Right lobe of liver (tissue), 4 donors: ENCODE measurements around the gene OLFML2B.

Experiments
- CTCF ChIP-seq, 4 donors: fragments of 200-600 bp in 3 of 4; fragments of 450-650 bp in 1 of 4; IDR thresholded peaks; one replicate each; pipeline versions ENCODE4 v1.5.1 to v1.8.0; 2016 to 2022; ENCODE audit warnings: antibody characterized with exemption in 4 of 4, mild to moderate bottlenecking in 2 of 4
- POLR2A ChIP-seq: fragments of 450-650 bp; IDR thresholded peaks from one replicate; pipeline ENCODE4 v1.6.1; 2017; ENCODE audit warnings: antibody characterized with exemption, mild to moderate bottlenecking
- donor health status: DM: no; HTN: no; CAD: no.
- donor health status: DM: no; HTN: no; CAD: no.
- donor health status: DM: no; HTN: yes; CAD: no.

DNA sequence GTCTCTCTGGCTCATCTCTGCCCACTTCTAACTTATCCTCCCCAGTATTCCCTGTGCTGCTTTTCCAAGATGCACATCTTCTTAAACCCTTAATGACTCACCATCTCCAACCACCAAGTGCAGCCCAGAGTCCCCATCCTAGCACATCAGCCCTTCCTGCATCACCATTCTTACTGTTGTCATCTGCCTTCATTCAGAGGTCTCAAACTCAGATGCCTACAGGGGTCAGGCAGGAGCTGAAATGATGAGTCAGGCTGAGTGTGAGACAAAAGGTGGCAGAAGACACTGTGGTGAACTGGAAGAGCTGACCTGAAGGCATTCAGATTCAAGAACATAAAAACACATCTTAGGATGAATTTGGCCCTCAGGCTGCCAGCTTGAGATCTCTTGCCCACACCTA lies 34.6 kb downstream of the OLFML2B start:
- TF ChIP-seq CTCF (IDR thresholded peaks at IDR 0.05) (no peak), POLR2A (no peak)
